H1 (cell line): Measurements from ENCODE around the gene H6PD. TPM values are rescaled to one million over a fixed set of nuclear protein-coding genes. Genes with fewer than 3 reads are reported as not detected.

Source experiments
- CTCF ChIA-PET: fragments of 300-600 bp; sonication (Branson Sonifier 250); formaldehyde crosslinking; loops from one replicate; lab custom pipeline; 2021; ENCODE audit not compliant: partially characterized antibody; lab: Charles Lee
- POLR2A ChIA-PET: fragments of 300-600 bp; sonication (Branson Sonifier 250); formaldehyde crosslinking; loops from one replicate; lab custom pipeline; 2021; ENCODE audit warnings: inconsistent platforms; ENCODE audit not compliant: partially characterized antibody; lab: Charles Lee
- DNase-seq, 2 experiments: peaks; one replicate each; pipeline versions ENCODE4 v3.0.0 to v3.0.0-alpha.2; 2010 to 2022; ENCODE audit warnings: low spot score in 2 of 2, low read depth in 1 of 2, mixed read lengths in 1 of 2
- FAIRE-seq: peaks from 2 replicates; lab custom pipeline; 2011; peaks lifted over from hg19 to GRCh38; lab: Jason Lieb, UNC
- H2AFZ ChIP-seq: 2 replicates; pipeline ENCODE4 v1.8.1; 2012; ENCODE audit warnings: low read length, inconsistent platforms
- H2AK5ac ChIP-seq: 2 replicates; pipeline ENCODE4 v1.6.1; 2013; ENCODE audit warnings: low read depth, low read length
- H2BK120ac ChIP-seq: replicated peaks from 2 replicates; pipeline ENCODE3; 2013; ENCODE audit warnings: low read depth, low read length, inconsistent platforms
- H2BK12ac ChIP-seq: 2 replicates; pipeline ENCODE4 v1.6.1; 2013; ENCODE audit warnings: low read depth, low read length
- H2BK15ac ChIP-seq: 2 replicates; pipeline ENCODE4 v1.6.1; 2013; ENCODE audit warnings: low read length
- H2BK20ac ChIP-seq: 2 replicates; pipeline ENCODE4 v1.6.1; 2013; ENCODE audit warnings: low read length
- H2BK5ac ChIP-seq: 2 replicates; pipeline ENCODE4 v1.6.1; 2013; ENCODE audit warnings: low read depth, low read length
- H3K14ac ChIP-seq: 2 replicates; pipeline ENCODE4 v1.6.1; 2013; ENCODE audit warnings: inconsistent platforms; ENCODE audit not compliant: insufficient read length
- H3K18ac ChIP-seq: 2 replicates; pipeline ENCODE4 v1.6.1; 2013; ENCODE audit warnings: low read length; ENCODE audit errors: extremely low read depth
- H3K23ac ChIP-seq: 2 replicates; pipeline ENCODE4 v1.6.1; 2013; ENCODE audit warnings: inconsistent platforms; ENCODE audit not compliant: insufficient read length
- H3K23me2 ChIP-seq: 2 replicates; pipeline ENCODE4 v1.6.1; 2013; ENCODE audit warnings: low read depth, low read length
- H3K27ac ChIP-seq: 2 replicates; pipeline ENCODE4 v1.6.1; 2011; ENCODE audit warnings: low read depth, low read length, inconsistent platforms
- H3K27me3 ChIP-seq, 4 experiments: replicated peaks in 1 of 4; 1 replicate in 1 of 4; 2 replicates in 3 of 4; pipeline versions ENCODE4 v1.6.1 to v1.8.1; 2011 to 2013; ENCODE audit warnings: low read length in 3 of 4, mild to moderate bottlenecking in 3 of 4, inconsistent platforms in 2 of 4, mixed read lengths in 2 of 4, moderate library complexity in 1 of 4; ENCODE audit not compliant: control insufficient read depth in 3 of 4, insufficient read depth in 3 of 4; ENCODE audit errors: extremely low read depth in 1 of 4
- H3K36me3 ChIP-seq, 4 experiments: 2 replicates each; pipeline versions ENCODE4 v1.6.1 to v1.8.1; 2011 to 2013; ENCODE audit warnings: mild to moderate bottlenecking in 4 of 4, low read length in 3 of 4, moderate library complexity in 2 of 4, control low read depth in 1 of 4, inconsistent platforms in 1 of 4; ENCODE audit not compliant: insufficient read depth in 4 of 4, control insufficient read depth in 2 of 4
- H3K4ac ChIP-seq: replicated peaks from 2 replicates; pipeline ENCODE3; 2013; ENCODE audit warnings: low read length, low read depth, mixed read lengths, inconsistent platforms; ENCODE audit not compliant: insufficient read length
- H3K4me1 ChIP-seq, 4 experiments: replicated peaks in 1 of 4; 1 replicate in 1 of 4; 2 replicates in 3 of 4; pipeline versions ENCODE4 v1.6.1 to v1.8.1; 2011 to 2013; ENCODE audit warnings: low read length in 3 of 4, inconsistent platforms in 2 of 4, mixed read lengths in 1 of 4; ENCODE audit not compliant: insufficient read depth in 4 of 4, control insufficient read depth in 3 of 4
- H3K4me2 ChIP-seq, 2 experiments: 2 replicates each; pipeline versions ENCODE4 v1.6.1 to v1.8.1; 2011 to 2013; ENCODE audit warnings: low read depth in 2 of 2, low read length in 2 of 2, control low read depth in 1 of 2, inconsistent platforms in 1 of 2, mild to moderate bottlenecking in 1 of 2; ENCODE audit not compliant: insufficient read depth in 1 of 2
- H3K4me3 ChIP-seq, 4 experiments: fragments of 200-600, 300-600 bp in 1 of 4; sonication (generic), shearing (Covaris generic), sonication (Bioruptor Twin) in 1 of 4; 2 replicates each; pipeline versions ENCODE4 v1.5.1 to v1.8.1; 2011 to 2016; ENCODE audit warnings: low read length in 4 of 4, low read depth in 3 of 4, control low read depth in 2 of 4, inconsistent platforms in 2 of 4, mild to moderate bottlenecking in 2 of 4, mixed read lengths in 1 of 4, moderate library complexity in 1 of 4; ENCODE audit not compliant: insufficient read depth in 2 of 4; ENCODE audit errors: extremely low read depth in 1 of 4
- H3K56ac ChIP-seq: replicated peaks from 2 replicates; pipeline ENCODE3; 2013; ENCODE audit warnings: low read depth, mild to moderate bottlenecking, mixed read lengths, low read length, inconsistent platforms; ENCODE audit not compliant: insufficient read length
- H3K79me1 ChIP-seq: 2 replicates; pipeline ENCODE4 v1.6.1; 2013; ENCODE audit warnings: low read depth, low read length, control low read depth
- H3K79me2 ChIP-seq, 2 experiments: 2 replicates each; pipeline versions ENCODE4 v1.6.1 to v1.8.1; 2012 to 2013; ENCODE audit warnings: low read length in 2 of 2, mild to moderate bottlenecking in 2 of 2, inconsistent platforms in 1 of 2; ENCODE audit not compliant: insufficient read depth in 2 of 2, control insufficient read depth in 1 of 2
- H3K9ac ChIP-seq, 4 experiments: replicated peaks in 1 of 4; 1 replicate in 1 of 4; 2 replicates in 3 of 4; pipeline versions ENCODE4 v1.6.1 to v1.8.1; 2011 to 2013; ENCODE audit warnings: low read depth in 3 of 4, low read length in 3 of 4, control low read depth in 2 of 4, mild to moderate bottlenecking in 2 of 4, moderate library complexity in 2 of 4, inconsistent platforms in 1 of 4; ENCODE audit errors: extremely low read depth in 1 of 4
- H3K9me3 ChIP-seq, 2 experiments: 2 replicates each; pipeline versions ENCODE4 v1.6.1 to v1.8.1; 2012 to 2013; ENCODE audit warnings: mild to moderate bottlenecking in 2 of 2, moderate library complexity in 2 of 2, control low read depth in 1 of 2, inconsistent platforms in 1 of 2, low read depth in 1 of 2, low read length in 1 of 2, mixed read lengths in 1 of 2; ENCODE audit not compliant: insufficient read depth in 2 of 2
- H4K20me1 ChIP-seq, 2 experiments: replicated peaks in 1 of 2; 2 replicates each; pipeline versions ENCODE3 to v1.8.1; 2011 to 2013; ENCODE audit warnings: inconsistent platforms in 2 of 2, low read length in 2 of 2, mild to moderate bottlenecking in 1 of 2; ENCODE audit not compliant: insufficient read depth in 2 of 2, control insufficient read depth in 1 of 2
- H4K5ac ChIP-seq: 2 replicates; pipeline ENCODE4 v1.6.1; 2013; ENCODE audit warnings: low read length, low read depth, mixed read lengths, inconsistent platforms; ENCODE audit not compliant: insufficient read length
- H4K8ac ChIP-seq: 2 replicates; pipeline ENCODE4 v1.8.0; 2013; ENCODE audit warnings: mild to moderate bottlenecking, moderate library complexity, low read length, inconsistent platforms; ENCODE audit not compliant: insufficient read depth; ENCODE audit errors: extremely low read depth
- H4K91ac ChIP-seq: replicated peaks from 2 replicates; pipeline ENCODE3; 2013; ENCODE audit warnings: low read length, mixed read lengths, inconsistent platforms; ENCODE audit not compliant: insufficient read length
- BRCA1 ChIP-seq: IDR thresholded peaks from 2 replicates; pipeline ENCODE4 v1.6.1; 2012; ENCODE audit warnings: low read depth, low read length, improper control_type of control experiment
- CHD1 ChIP-seq: IDR thresholded peaks from 2 replicates; pipeline ENCODE4 v1.6.1; 2012; ENCODE audit warnings: low read depth, low read length, improper control_type of control experiment
- EGR1 ChIP-seq: IDR thresholded peaks from 2 replicates; pipeline ENCODE4 v1.6.1; 2011; ENCODE audit warnings: low read depth, low read length, borderline replicate concordance
- EZH2 ChIP-seq: fragments of 200-600 bp; sonication (generic); IDR thresholded peaks from 2 replicates; pipeline ENCODE4 v1.7.1; 2012; ENCODE audit warnings: low read depth, mild to moderate bottlenecking, moderate library complexity, low read length, inconsistent platforms; ENCODE audit not compliant: severe bottlenecking
- FOSL1 ChIP-seq: IDR thresholded peaks from 2 replicates; pipeline ENCODE4 v1.6.1; 2011; ENCODE audit warnings: mild to moderate bottlenecking, low read depth, low read length, moderate library complexity; ENCODE audit not compliant: insufficient read depth
- JUND ChIP-seq: IDR thresholded peaks from 2 replicates; pipeline ENCODE4 v1.6.1; 2011; ENCODE audit warnings: mild to moderate bottlenecking, improper control_type of control experiment, low read length
- MAX ChIP-seq: IDR thresholded peaks from 2 replicates; pipeline ENCODE4 v1.6.1; 2012; ENCODE audit warnings: inconsistent platforms
- POLR2A ChIP-seq, 2 experiments: IDR thresholded peaks; 1 replicate in 1 of 2; 2 replicates in 1 of 2; pipeline ENCODE4 v1.6.1; 2011; ENCODE audit warnings: low read depth in 2 of 2, low read length in 2 of 2, mild to moderate bottlenecking in 2 of 2; ENCODE audit errors: control extremely low read depth in 1 of 2
- POLR2AphosphoS5 ChIP-seq: IDR thresholded peaks from 2 replicates; pipeline ENCODE4 v1.6.1; 2011; ENCODE audit warnings: low read depth, low read length
- RBBP5 ChIP-seq: IDR thresholded peaks from 2 replicates; pipeline ENCODE4 v1.7.1; 2012; ENCODE audit warnings: low read depth, mild to moderate bottlenecking, inconsistent platforms, low read length, moderate library complexity, borderline replicate concordance
- RFX5 ChIP-seq: IDR thresholded peaks from 2 replicates; pipeline ENCODE4 v1.6.1; 2011; ENCODE audit warnings: low read depth, low read length, improper control_type of control experiment, borderline replicate concordance
- SP1 ChIP-seq: IDR thresholded peaks from 2 replicates; pipeline ENCODE4 v1.6.1; 2011; ENCODE audit warnings: low read depth, low read length
- WGBS, 2 experiments: shearing (Covaris generic) in 1 of 2; methylation state at CpG; one replicate each; pipeline versions ENCODE4 v1.1.6 to v1.1.7; 2013 to 2015; ENCODE audit warnings: low lambda C conversion rate in 2 of 2, mixed read lengths in 2 of 2, inconsistent platforms in 1 of 2, low coverage in 1 of 2, missing lambda C conversion rate in 1 of 2; ENCODE audit not compliant: insufficient replicate concordance in 2 of 2, insufficient coverage in 1 of 2, insufficient read length in 1 of 2; ENCODE audit errors: extremely low coverage in 1 of 2, missing lambda C conversion rate in 1 of 2; 5-methylcytosine and 5-hydroxymethylcytosine counted together
- polyA plus RNA-seq, 7 experiments: library from polyadenylated mRNA; depleted of rRNA in 3 of 7; stranded (reverse) in 5 of 7; unstranded in 2 of 7; fragments of >200 nt in 5 of 7; fragments of 200-250 nt in 2 of 7; gene quantifications; 1 replicate in 5 of 7; 2 replicates in 1 of 7; 4 replicates in 1 of 7; pipeline versions ENCODE4 v1.2.1 to v1.2.3, GENCODE V29; 2011 to 2013; ENCODE audit warnings: missing spikeins in 2 of 7, mixed read lengths in 2 of 7
- total RNA-seq: library from RNA; stranded (reverse); fragmentation: NEBNext Ultra II Directional; extraction: Animal tissue kit (Norgen Biotek cat#: 25700); gene quantifications from 2 replicates; pipeline ENCODE4 v1.2.1, GENCODE V29; 2021
- TF ChIP-seq, protein P1 (sequence below): IDR thresholded peaks from 2 replicates; pipeline ENCODE4 v1.6.1; 2012; ENCODE audit warnings: low read length, inconsistent platforms

Gene H6PD
- total and polyA plus RNA-seq, 2 of the 8 experiments (the other 6 are each of a cell fraction or from before 2014, with no cell fraction given) = 3.6 to 3.8 TPM

DNA sequence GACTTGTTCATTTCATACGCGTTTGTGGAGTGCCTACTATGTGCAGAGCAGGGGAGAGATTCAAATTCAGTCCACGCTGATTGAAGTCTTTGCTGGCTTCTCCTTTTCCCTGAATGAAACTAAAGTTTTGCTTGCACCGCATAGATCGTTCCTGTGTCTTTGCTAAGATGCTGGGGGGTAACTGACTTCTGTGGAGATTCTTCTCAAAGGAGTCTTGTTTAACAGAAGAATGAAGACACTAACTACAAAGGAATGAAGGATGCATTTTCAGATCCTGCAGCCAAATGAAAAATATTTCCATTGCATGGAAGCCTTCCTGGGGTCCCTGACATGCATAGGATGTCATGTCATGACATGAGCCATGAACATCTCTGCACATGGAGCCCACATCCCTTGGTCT lies 26.9 kb upstream of the H6PD start:
- H4K91ac ChIP-seq = no peak overlapping the region
- TF ChIP-seq RFX5 = no peak
- no peak for TF ChIP-seq EZH2
- no peak for TF ChIP-seq RBBP5
- no peak for TF ChIP-seq FOSL1
- no peak for TF ChIP-seq MAX
- TF ChIP-seq SP1 = no peak
- TF ChIP-seq, protein P1, sequence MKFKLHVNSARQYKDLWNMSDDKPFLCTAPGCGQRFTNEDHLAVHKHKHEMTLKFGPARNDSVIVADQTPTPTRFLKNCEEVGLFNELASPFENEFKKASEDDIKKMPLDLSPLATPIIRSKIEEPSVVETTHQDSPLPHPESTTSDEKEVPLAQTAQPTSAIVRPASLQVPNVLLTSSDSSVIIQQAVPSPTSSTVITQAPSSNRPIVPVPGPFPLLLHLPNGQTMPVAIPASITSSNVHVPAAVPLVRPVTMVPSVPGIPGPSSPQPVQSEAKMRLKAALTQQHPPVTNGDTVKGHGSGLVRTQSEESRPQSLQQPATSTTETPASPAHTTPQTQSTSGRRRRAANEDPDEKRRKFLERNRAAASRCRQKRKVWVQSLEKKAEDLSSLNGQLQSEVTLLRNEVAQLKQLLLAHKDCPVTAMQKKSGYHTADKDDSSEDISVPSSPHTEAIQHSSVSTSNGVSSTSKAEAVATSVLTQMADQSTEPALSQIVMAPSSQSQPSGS = no peak
- TF ChIP-seq EGR1 = no peak
- no peak for TF ChIP-seq JUND
- no peak for TF ChIP-seq BRCA1
- no peak for TF ChIP-seq POLR2AphosphoS5
- TF ChIP-seq POLR2A (IDR thresholded peaks at IDR 0.05; ENCODE audit: control extremely low read depth in 1 of 2, low read depth in 2 of 2, low read length in 2 of 2) = no peak
- TF ChIP-seq CHD1 = no peak

More for the DNA sequence above, 26.9 kb upstream of the H6PD start:
- ChIA-PET CTCF (interaction anchor here (1.3 kb wide), 1 partner anchor 65 kb away, joined by 3 read pairs; no protein-coding TSS in a partner anchor), POLR2A (no interaction called here)
- FAIRE-seq (no peak), DNase-seq (no peak)
- Histone ChIP-seq H2BK20ac (no peak overlapping the region), H2BK5ac (no peak overlapping the region), H3K18ac (no peak overlapping the region), H3K4me2 (no peak overlapping the region), H3K56ac (no peak overlapping the region), H3K9ac (0 out of 7 replicates have a peak overlapping the region, but pooled peaks of 1 of the 4 experiments have one; percentile 28), H4K8ac (no peak overlapping the region), H4K20me1 (peaks cover 0 to 1% of the 10 kb centered on the region in 2 experiments), H2BK12ac (no peak overlapping the region), H2BK15ac (no peak overlapping the region), H3K23ac (no peak overlapping the region), H3K79me2 (no peaks in the 10 kb centered on the region), H3K4ac (no peak overlapping the region), H3K23me2 (no peaks in the 10 kb centered on the region), H3K27ac (no peak overlapping the region), H3K4me1 (0 out of 7 replicates have a peak, but pooled peaks cover 0 to under 1% (median 0%) of the 10 kb centered on the region in 4 experiments), H2AK5ac (no peak overlapping the region; the same call in 1 of the 2 replicates), H3K27me3 (peaks cover 4 to 20% (median 11%) of the 10 kb centered on the region in 4 experiments; a peak in 5 of 7 replicates), H3K14ac (no peak overlapping the region), H3K4me3 (no peak overlapping the region), H2BK120ac (no peak overlapping the region), H3K36me3 (no peaks in the 10 kb centered on the region), H2AFZ (no peak overlapping the region), H3K9me3 (no peaks in the 10 kb centered on the region; a peak in 1 of 4 replicates), H3K79me1 (no peaks in the 10 kb centered on the region), H4K5ac (no peak overlapping the region)
- WGBS, 2 experiments = 88% methylated on average over 5 of the region's 5 CpGs; no CpG with 5 or more reads in 1 of the 2 experiments
